Fibroblast of mammary gland (primary cell): ENCODE measurements around the gene S100A16.

ENCODE experiments used
- DNase-seq: peaks from one replicate; pipeline ENCODE4 v3.0.0-alpha.2; 2010; ENCODE audit warnings: low read depth
- H3K4me3 ChIP-seq: 2 replicates; pipeline ENCODE4 v1.5.1; 2011; ENCODE audit warnings: low read depth, mild to moderate bottlenecking, low read length, moderate library complexity; ENCODE audit not compliant: control insufficient read depth
- TF ChIP-seq, protein P1 (sequence below): conservative IDR thresholded peaks from 2 replicates; pipeline ENCODE4 v1.5.1; 2011; ENCODE audit warnings: low read depth, low read length, inconsistent platforms; ENCODE audit not compliant: control insufficient read depth, insufficient read depth

S100A16 gene

DNA sequence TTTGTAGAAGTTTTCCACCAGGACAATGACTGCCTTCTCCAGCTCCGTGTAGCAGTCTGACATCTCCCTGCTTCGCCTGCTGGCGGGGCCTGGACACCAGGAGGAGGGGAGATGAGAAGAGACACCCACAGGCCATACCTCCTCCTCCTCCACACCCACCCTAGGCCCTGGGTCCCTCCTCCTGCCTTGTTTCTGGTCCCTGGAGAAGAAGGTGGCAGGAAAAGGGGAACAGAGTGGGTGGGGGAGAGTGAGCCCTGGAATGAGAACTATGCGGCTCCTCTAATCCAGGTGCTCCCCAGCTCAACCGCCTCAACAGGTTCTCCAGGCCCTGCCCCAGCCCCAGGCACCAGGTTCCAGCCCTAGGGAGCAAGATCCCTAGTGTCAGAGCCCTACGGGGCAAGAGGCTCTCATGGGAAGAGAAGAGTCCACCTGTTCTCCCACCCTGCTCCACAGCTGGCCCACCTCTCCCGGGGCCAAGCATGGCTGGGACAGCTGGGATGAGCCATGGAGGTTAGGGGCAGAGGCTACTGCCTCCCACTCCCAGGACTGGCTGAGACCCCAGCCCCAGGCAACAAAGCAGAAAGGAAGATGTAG, 4.8 kb downstream of the S100A16 start:
- TF ChIP-seq, protein P1, sequence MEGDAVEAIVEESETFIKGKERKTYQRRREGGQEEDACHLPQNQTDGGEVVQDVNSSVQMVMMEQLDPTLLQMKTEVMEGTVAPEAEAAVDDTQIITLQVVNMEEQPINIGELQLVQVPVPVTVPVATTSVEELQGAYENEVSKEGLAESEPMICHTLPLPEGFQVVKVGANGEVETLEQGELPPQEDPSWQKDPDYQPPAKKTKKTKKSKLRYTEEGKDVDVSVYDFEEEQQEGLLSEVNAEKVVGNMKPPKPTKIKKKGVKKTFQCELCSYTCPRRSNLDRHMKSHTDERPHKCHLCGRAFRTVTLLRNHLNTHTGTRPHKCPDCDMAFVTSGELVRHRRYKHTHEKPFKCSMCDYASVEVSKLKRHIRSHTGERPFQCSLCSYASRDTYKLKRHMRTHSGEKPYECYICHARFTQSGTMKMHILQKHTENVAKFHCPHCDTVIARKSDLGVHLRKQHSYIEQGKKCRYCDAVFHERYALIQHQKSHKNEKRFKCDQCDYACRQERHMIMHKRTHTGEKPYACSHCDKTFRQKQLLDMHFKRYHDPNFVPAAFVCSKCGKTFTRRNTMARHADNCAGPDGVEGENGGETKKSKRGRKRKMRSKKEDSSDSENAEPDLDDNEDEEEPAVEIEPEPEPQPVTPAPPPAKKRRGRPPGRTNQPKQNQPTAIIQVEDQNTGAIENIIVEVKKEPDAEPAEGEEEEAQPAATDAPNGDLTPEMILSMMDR = no peak
- no peak for DNase-seq
- H3K4me3 ChIP-seq = peak overlapping the region; percentile 94

DNA sequence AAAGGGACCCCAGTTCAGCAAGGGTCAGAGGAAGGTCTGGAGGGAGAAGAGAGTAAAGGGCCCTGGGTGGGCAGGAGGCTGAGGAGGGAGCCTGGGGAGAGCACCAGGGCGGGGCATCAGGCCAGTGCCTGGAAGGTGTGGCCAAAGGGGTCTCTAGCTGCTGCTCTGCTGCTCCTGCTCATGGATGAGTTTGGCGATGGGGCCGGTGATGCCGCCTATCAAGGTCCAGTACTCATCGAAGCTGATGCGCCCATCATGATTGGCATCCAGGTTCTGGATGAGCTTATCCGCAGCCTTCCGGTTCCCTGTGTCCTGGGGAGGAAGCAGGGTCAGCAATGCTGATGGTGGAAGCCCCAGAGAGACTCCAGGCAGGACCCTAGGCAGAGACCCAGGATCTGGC, 5.6 kb downstream of the S100A16 start:
- TF ChIP-seq, protein P1 = no peak
- H3K4me3 ChIP-seq = no peak overlapping the region
- no peak for DNase-seq

DNA sequence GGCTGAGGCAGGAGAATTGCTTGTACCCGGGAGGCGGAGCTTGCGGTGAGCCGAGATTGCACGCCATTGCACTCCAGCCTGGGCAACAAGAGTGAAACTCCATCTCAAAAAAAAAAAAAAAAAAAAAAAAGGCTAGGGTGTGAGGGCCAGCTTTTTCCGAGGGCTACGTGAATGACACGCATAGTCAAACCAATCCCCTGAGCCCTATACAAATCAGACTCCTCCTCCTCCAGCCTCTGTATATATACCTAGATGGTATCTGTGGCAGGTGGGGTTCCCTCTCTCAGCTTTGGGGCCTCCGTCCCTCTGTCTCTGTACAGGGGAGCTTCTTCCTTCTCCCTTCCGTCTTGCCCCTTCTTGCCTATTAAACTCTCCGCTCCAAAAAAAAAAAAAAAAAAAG, 6.7 kb downstream of the S100A16 start:
- TF ChIP-seq, protein P1 = no peak
- no peak overlapping the region for H3K4me3 ChIP-seq
- DNase-seq = no peak

DNA sequence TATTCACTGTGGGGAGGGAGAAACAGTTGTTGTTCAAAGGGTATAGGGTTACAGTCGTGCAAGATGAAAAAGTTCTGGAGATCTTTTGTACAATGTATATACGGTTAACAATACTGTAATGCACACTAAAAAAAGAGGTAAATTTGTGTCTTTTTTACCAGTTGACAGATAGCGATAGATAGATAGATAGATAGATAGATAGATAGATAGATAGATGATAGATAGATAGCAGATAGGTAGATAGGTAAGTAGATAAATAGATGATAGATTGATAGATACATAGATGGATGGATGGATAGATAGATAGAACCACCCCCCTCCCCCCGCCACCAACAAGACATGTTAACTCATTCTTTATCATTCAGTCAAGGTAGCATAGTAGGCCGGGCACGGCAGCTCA, 10.2 kb downstream of the S100A16 start:
- DNase-seq = no peak
- no peak overlapping the region for H3K4me3 ChIP-seq
- TF ChIP-seq, protein P1 = no peak

DNA sequence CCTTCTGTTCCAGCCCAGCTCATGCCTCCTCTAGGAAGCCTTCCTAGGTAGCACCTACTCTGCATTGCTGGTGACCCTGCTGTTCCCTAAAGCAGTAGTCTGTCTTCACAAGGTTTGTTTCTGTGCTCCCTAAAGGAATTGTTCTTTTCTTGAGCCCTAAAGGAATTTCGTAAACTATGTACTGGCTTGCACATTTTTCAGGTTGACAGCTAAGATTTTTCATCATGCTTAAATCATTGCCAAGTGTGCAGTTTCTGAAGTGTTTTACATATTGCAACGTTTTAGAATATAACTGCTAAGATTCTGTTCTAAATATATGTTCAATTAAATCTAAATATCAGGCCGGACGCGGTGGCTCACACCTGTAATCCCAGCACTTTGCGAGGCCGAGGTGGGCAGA, 13.1 kb downstream of the S100A16 start:
- no peak for DNase-seq
- TF ChIP-seq, protein P1 = no peak
- H3K4me3 ChIP-seq = no peak overlapping the region

DNA sequence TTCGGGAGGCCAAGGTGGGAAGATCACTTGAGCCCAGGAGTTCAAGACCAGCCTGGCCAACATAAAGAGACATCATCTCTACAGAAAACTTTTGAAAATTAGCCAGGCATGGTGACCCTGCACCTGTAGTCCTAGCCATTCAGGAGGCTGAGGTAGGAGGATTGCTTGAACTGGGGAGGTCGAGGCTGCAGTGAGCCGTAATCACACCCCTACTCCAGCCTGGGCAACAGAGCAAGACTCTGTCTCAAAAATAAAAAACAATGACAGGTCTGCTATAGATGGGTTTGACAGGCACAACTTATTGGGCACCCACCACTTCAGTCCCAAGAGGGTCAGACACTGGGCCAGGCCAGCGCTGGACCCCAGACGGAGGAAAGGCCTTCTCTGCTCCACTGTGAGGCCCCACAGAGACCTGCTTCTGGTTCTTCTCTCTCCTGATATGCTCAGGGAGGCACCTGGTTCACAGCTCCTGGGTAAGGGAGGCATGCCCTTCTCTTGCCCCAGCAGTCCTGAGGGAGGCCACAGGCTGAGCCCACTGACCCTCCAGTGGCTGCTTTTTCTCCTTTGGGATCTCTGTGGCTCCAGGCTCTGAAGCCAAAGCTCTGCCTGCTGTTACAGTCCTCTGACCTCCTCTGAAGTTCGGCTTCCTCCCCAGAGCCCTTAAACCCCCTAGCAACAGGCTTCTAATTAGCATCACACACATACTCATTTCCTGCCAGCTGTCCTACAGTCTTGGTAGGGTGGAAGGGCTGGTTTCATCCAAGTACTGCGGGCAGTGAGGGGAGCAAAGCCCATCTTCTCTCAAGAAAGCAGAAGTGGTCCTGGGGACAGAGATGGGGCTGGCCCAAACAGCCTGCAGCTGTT, 14.4 kb downstream of the S100A16 start:
- no peak overlapping the region for H3K4me3 ChIP-seq
- TF ChIP-seq, protein P1 = no peak
- peak; percentile 85 for DNase-seq
